WTC11 (cell line): ENCODE results near the gene CACNA2D3.

Experiments
- AFF4 ChIP-seq: sonication (generic); formaldehyde crosslinking; IDR thresholded peaks from 2 replicates; pipeline ENCODE4 v1.8.1; 2023; ENCODE audit warnings: mild to moderate bottlenecking, missing genetic modification reagents, borderline replicate concordance
- ATF2 ChIP-seq: sonication (generic); formaldehyde crosslinking; IDR thresholded peaks from 2 replicates; pipeline ENCODE4 v1.8.1; 2022; ENCODE audit warnings: low read depth, missing genetic modification reagents, borderline replicate concordance
- ATF3 ChIP-seq: sonication (generic); formaldehyde crosslinking; conservative IDR thresholded peaks from 2 replicates; pipeline ENCODE4 v1.8.1; 2022; ENCODE audit warnings: mild to moderate bottlenecking, missing genetic modification reagents
- CTCF ChIP-seq: fragments of 200-600 bp; IDR thresholded peaks from 2 replicates; pipeline ENCODE4 v1.8.0; 2022; ENCODE audit warnings: antibody characterized with exemption
- HMGXB4 ChIP-seq: sonication (generic); formaldehyde crosslinking; IDR thresholded peaks from 2 replicates; pipeline ENCODE4 v1.8.1; 2023; ENCODE audit warnings: mild to moderate bottlenecking, moderate library complexity, missing genetic modification reagents
- IRF1 ChIP-seq: sonication (generic); formaldehyde crosslinking; IDR thresholded peaks from 2 replicates; pipeline ENCODE4 v1.8.0; 2023; ENCODE audit warnings: missing genetic modification reagents
- IRF2 ChIP-seq: sonication (generic); formaldehyde crosslinking; IDR thresholded peaks from 2 replicates; pipeline ENCODE4 v1.8.0; 2022; ENCODE audit warnings: low read depth, missing genetic modification reagents, borderline replicate concordance
- JUN ChIP-seq: sonication (generic); formaldehyde crosslinking; IDR thresholded peaks from 2 replicates; pipeline ENCODE4 v1.8.0; 2023; ENCODE audit warnings: mild to moderate bottlenecking, missing genetic modification reagents
- MLX ChIP-seq: sonication (generic); formaldehyde crosslinking; IDR thresholded peaks from 2 replicates; pipeline ENCODE4 v1.8.1; 2023; ENCODE audit warnings: mild to moderate bottlenecking, missing genetic modification reagents, moderate library complexity
- PREB ChIP-seq: sonication (generic); formaldehyde crosslinking; IDR thresholded peaks from 2 replicates; pipeline ENCODE4 v1.8.1; 2022; ENCODE audit warnings: mild to moderate bottlenecking, missing genetic modification reagents, moderate library complexity, borderline replicate concordance
- STAT6 ChIP-seq: sonication (generic); formaldehyde crosslinking; conservative IDR thresholded peaks from 2 replicates; pipeline ENCODE4 v1.8.1; 2023; ENCODE audit warnings: mild to moderate bottlenecking, low read depth, missing genetic modification reagents, moderate library complexity
- ZNF121 ChIP-seq: sonication (generic); formaldehyde crosslinking; IDR thresholded peaks from 2 replicates; pipeline ENCODE4 v1.8.0; 2023; ENCODE audit warnings: missing genetic modification reagents
- ZNF317 ChIP-seq: sonication (generic); formaldehyde crosslinking; IDR thresholded peaks from 2 replicates; pipeline ENCODE4 v1.8.1; 2023; ENCODE audit warnings: low read depth, mild to moderate bottlenecking, moderate library complexity, missing genetic modification reagents, borderline replicate concordance
- ZNF425 ChIP-seq: fragments of 250-450 bp; sonication (Bioruptor Pico); conservative IDR thresholded peaks from 2 replicates; pipeline ENCODE4 v1.9.0; 2021; ENCODE audit warnings: mild to moderate bottlenecking

- no peak for TF ChIP-seq CTCF
- TF ChIP-seq IRF2 (CRISPR knock-in tag) = no peak
- TF ChIP-seq ATF2 (CRISPR knock-in tag) = no peak
- no peak for TF ChIP-seq JUN (CRISPR knock-in tag)
- no peak for TF ChIP-seq AFF4
- no peak for TF ChIP-seq ZNF121
- no peak for TF ChIP-seq ZNF317 (CRISPR knock-in tag)
- no peak for TF ChIP-seq HMGXB4
- no peak for TF ChIP-seq MLX (CRISPR knock-in tag)
- TF ChIP-seq ATF3 (CRISPR knock-in tag) = no peak
- TF ChIP-seq STAT6 (CRISPR knock-in tag) = no peak
- TF ChIP-seq PREB (CRISPR knock-in tag) = no peak
- no peak for TF ChIP-seq IRF1 (CRISPR knock-in tag)
- TF ChIP-seq ZNF425 (CRISPR knock-in tag) = no peak
These were observed 458.1 kb downstream of the CACNA2D3 start for GRCh38 chr3:54580453-54580852.
